NCI-H2029 treated with DMSO at 0.1 percent for 48 hours (cell line): Measurements from ENCODE around the gene TMEM100.

Experiments
- DNase-seq: peaks from one replicate; lab custom pipeline; 2025; lab: John Stamatoyannopoulos, UW

The TMEM100 gene

GRCh38 chr17:55717898-55718735 is 4.5 kb downstream of the TMEM100 start:
- peak; percentile 27 for DNase-seq

GRCh38 chr17:55717432-55717831 is 5.2 kb downstream of the TMEM100 start:
- no peak for DNase-seq

DNA sequence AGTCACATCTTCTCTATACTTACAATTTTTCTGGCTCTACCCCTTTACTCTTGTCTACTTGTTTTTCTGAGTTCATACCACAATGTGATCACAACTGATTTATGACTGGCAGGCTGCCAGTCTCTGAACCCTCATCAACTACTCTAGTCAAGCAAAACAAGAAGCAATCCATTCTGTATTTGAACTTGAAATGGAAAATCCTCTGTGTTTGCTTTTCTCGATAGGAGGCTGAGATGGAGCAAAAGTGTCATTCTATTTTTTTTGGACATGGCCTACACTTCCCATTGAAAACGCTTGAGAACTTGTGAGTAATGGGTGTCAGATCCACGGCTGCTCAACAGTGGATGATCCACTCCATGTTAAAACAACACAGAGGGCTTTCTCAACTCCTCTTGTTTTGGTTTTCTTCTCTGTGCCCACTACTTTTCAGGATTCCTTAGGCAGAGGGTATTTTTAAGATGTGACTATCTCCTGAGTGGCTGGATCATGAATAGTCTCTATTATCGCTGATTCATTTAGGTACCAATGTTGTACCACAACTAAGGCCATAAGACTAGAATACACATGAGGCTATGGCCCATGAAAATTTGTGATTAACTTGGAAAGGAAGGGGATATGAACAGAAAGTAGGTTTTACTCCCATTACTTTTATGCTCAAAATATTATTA is 11.7 kb downstream of the TMEM100 start:
- peak; percentile 58 for DNase-seq

GRCh38 chr17:55710410-55710809 is 12.3 kb downstream of the TMEM100 start:
- DNase-seq: peak; percentile 52

DNA sequence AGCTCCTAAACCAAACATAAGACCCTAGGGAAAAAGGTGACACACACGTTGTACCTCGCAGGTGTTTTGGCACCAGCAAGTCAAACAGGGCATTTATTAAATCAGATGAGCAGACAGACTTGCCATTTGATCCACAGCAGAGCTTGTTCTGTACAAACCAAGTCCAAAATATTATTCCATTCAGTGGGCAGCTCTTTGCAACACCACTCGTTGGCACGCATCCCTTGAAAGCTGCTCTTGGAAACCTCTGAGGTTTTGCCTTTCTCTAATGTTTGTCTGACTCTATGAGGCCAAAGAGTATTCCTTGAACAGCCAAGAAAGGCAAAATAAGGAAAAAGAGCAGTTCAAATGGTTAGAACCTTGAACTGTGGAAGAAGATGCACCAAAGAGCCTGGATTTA is 12.7 kb downstream of the TMEM100 start:
- no peak for DNase-seq

GRCh38 chr17:55709440-55709839 is 13.2 kb downstream of the TMEM100 start:
- no peak for DNase-seq

GRCh38 chr17:55708175-55708974 is 14.3 kb downstream of the TMEM100 start:
- DNase-seq: no peak

DNA sequence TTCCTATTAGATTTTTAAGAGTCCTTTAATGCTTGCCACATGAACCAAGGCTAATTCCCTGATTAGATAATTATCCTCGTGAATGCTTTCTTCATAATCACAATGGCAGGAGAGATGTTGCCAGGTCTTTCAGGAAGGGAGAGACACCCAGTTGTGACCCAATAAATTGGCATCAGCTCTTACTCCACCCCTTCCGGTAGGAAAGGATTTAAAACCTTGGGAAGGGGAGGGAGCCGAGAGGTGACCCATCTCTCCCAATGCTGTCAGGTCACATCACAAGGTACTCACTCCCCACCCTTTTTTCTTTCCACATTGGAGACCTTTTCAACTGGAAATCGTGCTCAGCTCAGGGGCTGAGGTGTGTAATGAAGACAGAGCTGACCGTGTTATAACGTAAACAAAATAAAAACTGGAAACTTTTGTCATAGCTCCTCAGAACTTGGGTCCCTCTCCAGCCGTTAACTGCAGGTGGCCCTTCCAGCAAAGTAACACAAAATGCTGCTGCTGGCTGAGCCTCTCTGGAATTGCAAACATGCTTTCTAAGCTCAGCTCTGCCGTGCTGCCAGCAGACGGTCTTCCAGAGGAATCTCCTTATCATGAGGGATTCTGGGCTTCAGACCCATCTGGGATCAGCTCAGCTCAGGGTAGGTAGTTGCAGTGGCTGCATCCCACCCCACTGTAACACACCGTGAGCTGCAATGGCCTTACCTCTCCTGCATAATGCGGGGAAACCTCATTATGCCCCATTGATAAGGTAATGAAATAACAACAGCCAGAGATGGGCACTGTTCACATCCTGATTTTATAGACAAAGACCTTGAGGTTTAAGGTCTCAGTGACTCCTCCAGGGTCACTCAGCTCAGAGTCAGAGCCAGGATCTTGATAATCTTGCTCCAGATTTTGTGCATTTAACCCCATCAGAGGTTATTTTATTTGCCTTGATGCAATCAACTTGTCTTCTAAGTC is 15.6 kb downstream of the TMEM100 start:
- DNase-seq: no peak

- no peak for DNase-seq
These were observed 16.8 kb downstream of the TMEM100 start for GRCh38 chr17:55705847-55706246.

DNA sequence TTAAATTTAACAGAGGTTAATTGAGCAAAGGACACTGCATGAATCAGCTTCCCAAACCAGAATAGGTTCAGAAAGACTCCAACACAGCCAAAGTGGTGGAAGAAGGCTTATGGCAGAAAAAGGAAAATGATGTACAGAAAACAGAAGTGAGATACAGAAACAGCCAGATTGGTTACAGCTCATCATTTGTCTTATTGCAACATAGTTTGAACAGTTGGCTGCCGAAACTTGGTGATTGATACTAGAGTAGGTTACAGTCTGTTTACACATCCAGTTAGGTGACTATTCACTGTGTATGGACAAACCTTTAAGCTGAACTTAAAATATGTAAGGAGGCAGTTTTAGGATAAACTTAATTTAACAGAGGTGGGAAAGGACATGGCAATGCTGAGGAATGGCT is 18.3 kb downstream of the TMEM100 start:
- no peak for DNase-seq

GRCh38 chr17:55702150-55702549 is 20.5 kb downstream of the TMEM100 start:
- no peak for DNase-seq

GRCh38 chr17:55699181-55699860 is 23.3 kb downstream of the TMEM100 start:
- DNase-seq: peak; percentile 73

DNA sequence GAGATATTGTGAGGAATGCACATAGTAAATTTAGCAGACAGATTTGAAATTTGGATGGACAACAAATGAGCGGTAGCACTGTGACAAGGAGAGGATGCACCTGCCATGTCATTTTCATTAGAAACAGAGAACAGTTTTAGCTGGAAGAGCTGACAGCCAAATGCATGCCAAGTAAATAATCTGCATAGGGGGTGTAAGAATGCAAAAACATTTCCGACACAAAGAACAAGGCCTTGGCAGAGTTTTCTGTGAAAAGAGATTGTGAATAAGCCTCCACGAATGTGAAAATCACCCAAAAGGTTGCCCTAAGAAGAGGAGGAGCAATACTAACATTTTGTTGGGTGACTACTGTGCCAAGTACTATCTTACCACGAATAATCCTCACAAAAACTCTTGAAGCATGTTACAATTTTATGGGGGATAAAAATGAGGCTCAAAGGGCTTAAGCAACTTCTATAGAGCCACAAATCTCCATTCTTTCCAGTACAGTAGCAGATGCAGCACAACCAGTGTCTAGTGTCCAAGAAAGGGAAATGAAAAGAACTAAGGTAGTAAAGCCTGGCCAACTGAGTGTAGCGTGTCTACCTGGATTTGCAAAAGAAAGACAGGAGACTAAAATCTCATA is 28.3 kb downstream of the TMEM100 start:
- DNase-seq: no peak

- no peak for DNase-seq
These were observed 29.1 kb downstream of the TMEM100 start for GRCh38 chr17:55693254-55694216.

GRCh38 chr17:55692276-55692675 is 30.4 kb downstream of the TMEM100 start:
- no peak for DNase-seq

GRCh38 chr17:55691666-55692065 is 31.0 kb downstream of the TMEM100 start:
- DNase-seq: no peak

DNA sequence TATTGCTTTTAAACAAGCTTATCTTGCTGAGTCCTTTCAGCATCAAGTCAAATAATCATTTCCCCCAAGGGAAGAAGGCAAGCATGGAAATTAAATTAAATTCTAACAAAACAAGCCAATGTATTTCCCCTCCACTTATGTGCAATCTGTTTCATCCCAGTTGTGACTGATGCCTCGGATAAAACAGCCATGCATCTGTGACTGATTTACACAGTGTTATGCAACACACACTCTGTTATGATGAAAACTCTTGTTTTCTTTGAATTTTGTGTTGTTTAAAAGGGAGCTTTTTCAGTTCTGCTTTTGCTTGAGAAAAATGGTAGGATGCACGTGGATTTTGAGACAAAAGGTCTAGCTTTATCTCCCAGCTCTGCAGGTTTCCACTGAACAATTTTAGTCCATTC is 32.6 kb downstream of the TMEM100 start:
- DNase-seq: no peak

DNA sequence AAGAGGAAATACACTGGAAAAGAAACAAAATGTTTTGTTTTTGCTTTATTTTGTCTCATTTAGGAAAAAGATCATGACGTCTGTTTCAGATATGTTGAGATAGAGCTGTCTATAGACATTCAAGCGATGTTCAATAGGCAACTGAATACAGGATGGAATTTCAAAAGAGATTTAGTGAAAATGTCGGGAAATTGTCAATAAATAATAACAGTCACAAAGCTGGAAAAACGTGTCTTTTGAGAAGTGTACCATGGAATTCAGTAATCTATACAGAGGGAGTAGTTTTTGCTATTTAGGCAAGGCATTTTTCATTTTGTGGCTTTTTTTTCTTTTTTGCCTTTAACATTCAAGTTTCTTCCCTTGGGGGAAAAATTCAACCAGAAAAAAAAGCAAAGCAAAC is 33.0 kb downstream of the TMEM100 start:
- no peak for DNase-seq

DNA sequence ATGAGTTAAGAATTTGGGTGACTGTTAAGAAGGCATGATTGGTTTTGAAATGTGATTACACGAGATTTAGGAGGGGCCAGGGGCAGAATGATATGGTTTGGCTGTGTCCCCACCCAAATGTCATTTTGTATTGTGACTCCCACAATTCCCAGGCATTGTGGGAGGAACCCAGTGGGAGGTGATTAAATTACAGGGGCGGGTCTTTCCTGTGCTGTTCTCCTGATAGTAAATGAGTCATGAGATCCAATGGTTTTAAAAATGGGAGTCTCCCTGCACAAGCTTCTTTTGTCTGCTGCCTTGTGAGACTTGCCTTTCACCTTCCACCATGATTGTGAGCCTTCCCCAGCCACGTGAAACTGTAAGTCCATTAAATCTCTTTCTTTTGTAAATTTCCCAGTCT is 34.6 kb downstream of the TMEM100 start:
- DNase-seq: no peak
